ENCODE results near the gene KCNG1. TPM values are rescaled to one million over a fixed set of nuclear protein-coding genes. Genes with fewer than 3 reads are reported as not detected.

Gene KCNG1
- total and polyA plus RNA-seq, 2 of the 13 experiments (the other 11 are each of a cell fraction or from before 2014, with no cell fraction given) = not detected

DNA sequence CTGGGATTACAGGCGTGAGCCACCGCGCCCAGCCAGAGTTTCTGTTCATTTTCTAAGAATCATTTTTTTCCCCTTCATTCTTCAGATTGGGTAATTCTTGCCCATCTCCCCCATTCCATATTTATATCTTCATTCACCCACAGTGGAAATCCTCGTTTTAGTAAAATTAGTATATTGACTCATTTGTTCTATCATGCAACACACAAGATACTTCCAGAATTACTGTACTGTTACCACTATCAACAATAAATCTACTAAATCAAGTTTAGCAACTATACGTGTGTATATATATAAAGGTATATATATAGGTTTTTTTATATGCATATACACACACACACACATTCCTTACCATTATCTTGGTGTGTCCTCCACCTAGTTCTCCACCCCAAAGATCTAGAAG is 41.2 kb upstream of the KCNG1 start (continued):
- TF ChIP-seq ZNF205 (CRISPR knock-in tag; IDR thresholded peaks at IDR 0.05) (no peak), RBFOX2 (IDR thresholded peaks at IDR 0.05; ENCODE audit: low read depth, low read length) (no peak), ZNF256 (CRISPR knock-in tag; conservative IDR thresholded peaks at IDR 0.05) (no peak)

DNA sequence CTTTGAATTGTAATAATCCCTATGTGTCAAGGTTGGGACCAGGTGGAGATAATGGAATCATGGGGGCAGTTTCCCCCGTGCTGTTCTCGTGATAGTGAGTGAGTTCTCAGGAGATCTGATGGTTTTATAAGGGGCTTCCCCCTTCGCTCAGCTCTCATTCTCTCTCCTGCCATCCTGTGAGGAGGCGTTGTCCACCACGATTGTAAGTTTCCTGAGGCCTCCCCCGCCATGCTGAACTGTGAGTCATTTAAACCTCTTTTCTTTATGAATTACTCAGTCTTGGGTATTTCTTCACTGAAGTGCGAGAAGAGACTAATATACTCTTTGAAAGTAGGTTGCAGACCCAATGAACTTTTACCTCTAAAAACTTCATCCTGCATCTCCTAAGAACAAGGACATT is 39.2 kb upstream of the KCNG1 start:
- H3K9ac ChIP-seq (ENCODE audit: insufficient read depth, low read depth, low read length) = no peak overlapping the region
- H3K27ac ChIP-seq (ENCODE audit: extremely low read length, insufficient read depth, low read length) = no peak overlapping the region
- H2AFZ ChIP-seq (ENCODE audit: low read length) = no peak overlapping the region
- no peaks in the 10 kb centered on the region for H4K20me1 ChIP-seq (ENCODE audit: insufficient read depth, low read length)
- POLR2A ChIA-PET = no interaction called here
- CTCF ChIA-PET (ENCODE audit: low intra/inter-chr PET ratio, low total read pairs) = no interaction called here
- 2% methylated on average over 7 of the region's 7 CpGs for WGBS (ENCODE audit: low lambda C conversion rate)
- in situ Hi-C loops (cut with HindIII; ENCODE audit: extremely low pct_ligation_motif_present, low pct_unique_long_range_greater_than_20kb) = no loop called here
- no peaks in the 10 kb centered on the region for H3K79me2 ChIP-seq (ENCODE audit: insufficient read depth, low read length)
- ATAC-seq (no peak), FAIRE-seq (no peak), DNase-seq (ENCODE audit: low spot score) (no peak)
- H3K4me1 ChIP-seq (ENCODE audit: insufficient read depth, low read length) = no peaks in the 10 kb centered on the region
- intact Hi-C loops (cut with micrococcal nuclease; ENCODE audit: unreplicated experiment) = no loop called here
- no peaks in the 10 kb centered on the region for H3K9me3 ChIP-seq (ENCODE audit: low read length)
- no peak overlapping the region for H3K4me2 ChIP-seq (ENCODE audit: low read depth, low read length)
- no peaks in the 10 kb centered on the region for H3K36me3 ChIP-seq (replicated peaks in 1 of 2; ENCODE audit: control insufficient read depth in 1 of 2, insufficient read depth in 2 of 2, low read length in 2 of 2)
- no TSS peak for BruUV-seq (replicated peaks)
- no peak overlapping the region for H3K4me3 ChIP-seq (replicated peaks in 1 of 3; ENCODE audit: insufficient read depth in 1 of 3, low read depth in 2 of 3, low read length in 3 of 3)
- H3K27me3 ChIP-seq (ENCODE audit: control insufficient read depth in 1 of 2, insufficient read depth in 2 of 2, low read length in 2 of 2) = peaks cover 0 to 10% of the 10 kb centered on the region in 2 experiments; a peak in 1 of 5 replicates
- TF ChIP-seq, protein P1, sequence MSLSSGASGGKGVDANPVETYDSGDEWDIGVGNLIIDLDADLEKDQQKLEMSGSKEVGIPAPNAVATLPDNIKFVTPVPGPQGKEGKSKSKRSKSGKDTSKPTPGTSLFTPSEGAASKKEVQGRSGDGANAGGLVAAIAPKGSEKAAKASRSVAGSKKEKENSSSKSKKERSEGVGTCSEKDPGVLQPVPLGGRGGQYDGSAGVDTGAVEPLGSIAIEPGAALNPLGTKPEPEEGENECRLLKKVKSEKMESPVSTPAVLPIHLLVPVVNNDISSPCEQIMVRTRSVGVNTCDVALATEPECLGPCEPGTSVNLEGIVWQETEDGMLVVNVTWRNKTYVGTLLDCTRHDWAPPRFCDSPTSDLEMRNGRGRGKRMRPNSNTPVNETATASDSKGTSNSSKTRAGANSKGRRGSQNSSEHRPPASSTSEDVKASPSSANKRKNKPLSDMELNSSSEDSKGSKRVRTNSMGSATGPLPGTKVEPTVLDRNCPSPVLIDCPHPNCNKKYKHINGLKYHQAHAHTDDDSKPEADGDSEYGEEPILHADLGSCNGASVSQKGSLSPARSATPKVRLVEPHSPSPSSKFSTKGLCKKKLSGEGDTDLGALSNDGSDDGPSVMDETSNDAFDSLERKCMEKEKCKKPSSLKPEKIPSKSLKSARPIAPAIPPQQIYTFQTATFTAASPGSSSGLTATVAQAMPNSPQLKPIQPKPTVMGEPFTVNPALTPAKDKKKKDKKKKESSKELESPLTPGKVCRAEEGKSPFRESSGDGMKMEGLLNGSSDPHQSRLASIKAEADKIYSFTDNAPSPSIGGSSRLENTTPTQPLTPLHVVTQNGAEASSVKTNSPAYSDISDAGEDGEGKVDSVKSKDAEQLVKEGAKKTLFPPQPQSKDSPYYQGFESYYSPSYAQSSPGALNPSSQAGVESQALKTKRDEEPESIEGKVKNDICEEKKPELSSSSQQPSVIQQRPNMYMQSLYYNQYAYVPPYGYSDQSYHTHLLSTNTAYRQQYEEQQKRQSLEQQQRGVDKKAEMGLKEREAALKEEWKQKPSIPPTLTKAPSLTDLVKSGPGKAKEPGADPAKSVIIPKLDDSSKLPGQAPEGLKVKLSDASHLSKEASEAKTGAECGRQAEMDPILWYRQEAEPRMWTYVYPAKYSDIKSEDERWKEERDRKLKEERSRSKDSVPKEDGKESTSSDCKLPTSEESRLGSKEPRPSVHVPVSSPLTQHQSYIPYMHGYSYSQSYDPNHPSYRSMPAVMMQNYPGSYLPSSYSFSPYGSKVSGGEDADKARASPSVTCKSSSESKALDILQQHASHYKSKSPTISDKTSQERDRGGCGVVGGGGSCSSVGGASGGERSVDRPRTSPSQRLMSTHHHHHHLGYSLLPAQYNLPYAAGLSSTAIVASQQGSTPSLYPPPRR (CRISPR knock-in tag; IDR thresholded peaks at IDR 0.05; ENCODE audit: borderline replicate concordance) = no peak
- TF ChIP-seq KLF11 (CRISPR knock-in tag; IDR thresholded peaks at IDR 0.05) (no peak), ZNF567 (CRISPR knock-in tag; IDR thresholded peaks at IDR 0.05; ENCODE audit: borderline replicate concordance) (no peak), HOXA3 (CRISPR knock-in tag; IDR thresholded peaks at IDR 0.05) (no peak), ZSCAN31 (CRISPR knock-in tag; IDR thresholded peaks at IDR 0.05; ENCODE audit: low read depth) (no peak)
- TF ChIP-seq, protein P2, sequence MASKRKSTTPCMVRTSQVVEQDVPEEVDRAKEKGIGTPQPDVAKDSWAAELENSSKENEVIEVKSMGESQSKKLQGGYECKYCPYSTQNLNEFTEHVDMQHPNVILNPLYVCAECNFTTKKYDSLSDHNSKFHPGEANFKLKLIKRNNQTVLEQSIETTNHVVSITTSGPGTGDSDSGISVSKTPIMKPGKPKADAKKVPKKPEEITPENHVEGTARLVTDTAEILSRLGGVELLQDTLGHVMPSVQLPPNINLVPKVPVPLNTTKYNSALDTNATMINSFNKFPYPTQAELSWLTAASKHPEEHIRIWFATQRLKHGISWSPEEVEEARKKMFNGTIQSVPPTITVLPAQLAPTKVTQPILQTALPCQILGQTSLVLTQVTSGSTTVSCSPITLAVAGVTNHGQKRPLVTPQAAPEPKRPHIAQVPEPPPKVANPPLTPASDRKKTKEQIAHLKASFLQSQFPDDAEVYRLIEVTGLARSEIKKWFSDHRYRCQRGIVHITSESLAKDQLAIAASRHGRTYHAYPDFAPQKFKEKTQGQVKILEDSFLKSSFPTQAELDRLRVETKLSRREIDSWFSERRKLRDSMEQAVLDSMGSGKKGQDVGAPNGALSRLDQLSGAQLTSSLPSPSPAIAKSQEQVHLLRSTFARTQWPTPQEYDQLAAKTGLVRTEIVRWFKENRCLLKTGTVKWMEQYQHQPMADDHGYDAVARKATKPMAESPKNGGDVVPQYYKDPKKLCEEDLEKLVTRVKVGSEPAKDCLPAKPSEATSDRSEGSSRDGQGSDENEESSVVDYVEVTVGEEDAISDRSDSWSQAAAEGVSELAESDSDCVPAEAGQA (IDR thresholded peaks at IDR 0.05; ENCODE audit: low read depth) = no peak
- TF ChIP-seq, protein P2 (CRISPR knock-in tag; IDR thresholded peaks at IDR 0.05; ENCODE audit: borderline replicate concordance) = no peak
- TF ChIP-seq, protein P3, sequence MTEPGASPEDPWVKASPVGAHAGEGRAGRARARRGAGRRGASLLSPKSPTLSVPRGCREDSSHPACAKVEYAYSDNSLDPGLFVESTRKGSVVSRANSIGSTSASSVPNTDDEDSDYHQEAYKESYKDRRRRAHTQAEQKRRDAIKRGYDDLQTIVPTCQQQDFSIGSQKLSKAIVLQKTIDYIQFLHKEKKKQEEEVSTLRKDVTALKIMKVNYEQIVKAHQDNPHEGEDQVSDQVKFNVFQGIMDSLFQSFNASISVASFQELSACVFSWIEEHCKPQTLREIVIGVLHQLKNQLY (CRISPR knock-in tag; IDR thresholded peaks at IDR 0.05) = no peak
